PC-3 (cell line): ENCODE results near the gene PRR16.

Source experiments
- CTCF ChIP-seq: fragments of 300-600 bp; sonication (generic); conservative IDR thresholded peaks from 2 replicates; pipeline ENCODE4 v1.5.1; 2017; ENCODE audit warnings: antibody characterized with exemption, low read depth, mild to moderate bottlenecking, low read length
- EZH2 ChIP-seq: fragments of 300-600 bp; sonication (generic); IDR thresholded peaks from one replicate; pipeline ENCODE4 v1.6.1; 2017; ENCODE audit warnings: antibody characterized with exemption, mild to moderate bottlenecking, low read length; ENCODE audit not compliant: unreplicated experiment
- EZH2phosphoT487 ChIP-seq: fragments of 300-600 bp; sonication (generic); IDR thresholded peaks from 2 replicates; pipeline ENCODE4 v1.6.1; 2018; ENCODE audit warnings: mild to moderate bottlenecking, antibody characterized with exemption, low read length, borderline replicate concordance

- TF ChIP-seq CTCF (no peak), EZH2phosphoT487 (no peak), EZH2 (no peak)
These were observed 168.3 kb downstream of the PRR16 start for GRCh38 chr5:120632430-120632829.
